Fibroblast of lung (primary cell): ENCODE results near the gene ELMOD1. TPM values are rescaled to one million over a fixed set of nuclear protein-coding genes. Genes with fewer than 3 reads are reported as not detected.

Experiments
- DNase-seq, 2 donors: peaks; one replicate each; pipeline versions ENCODE4 v3.0.0 to v3.0.0-alpha.2; 2010; ENCODE audit warnings: low read depth in 2 of 2
- H2AFZ ChIP-seq: 2 replicates; pipeline ENCODE4 v1.5.1; 2012; ENCODE audit warnings: low read length, control low read depth, inconsistent platforms
- H3K27ac ChIP-seq: 2 replicates; pipeline ENCODE4 v1.5.1; 2011; ENCODE audit warnings: low read length, control low read depth; ENCODE audit not compliant: insufficient read depth
- H3K27me3 ChIP-seq: 2 replicates; pipeline ENCODE4 v1.5.1; 2011; ENCODE audit warnings: mild to moderate bottlenecking, low read length; ENCODE audit not compliant: control insufficient read depth, insufficient read depth
- H3K36me3 ChIP-seq: 2 replicates; pipeline ENCODE4 v1.5.1; 2011; ENCODE audit warnings: low read length; ENCODE audit not compliant: control insufficient read depth, insufficient read depth
- H3K4me1 ChIP-seq: 2 replicates; pipeline ENCODE4 v1.5.1; 2011; ENCODE audit warnings: low read length; ENCODE audit not compliant: control insufficient read depth, insufficient read depth; ENCODE audit errors: extremely low read depth
- H3K4me2 ChIP-seq: 2 replicates; pipeline ENCODE4 v1.5.1; 2011; ENCODE audit warnings: low read length, control low read depth; ENCODE audit not compliant: insufficient read depth; ENCODE audit errors: extremely low read depth
- H3K4me3 ChIP-seq, 4 experiments: fragments of 200-600 bp in 1 of 4; sonication (generic) in 1 of 4; replicated peaks in 1 of 4; 2 replicates each; pipeline ENCODE4 v1.5.1; 2011 to 2016; ENCODE audit warnings: low read length in 4 of 4, low read depth in 3 of 4, mild to moderate bottlenecking in 3 of 4, control low read depth in 2 of 4, inconsistent platforms in 1 of 4, mixed read lengths in 1 of 4; ENCODE audit not compliant: insufficient read depth in 1 of 4; ENCODE audit errors: control extremely low read depth in 1 of 4
- H3K79me2 ChIP-seq: 2 replicates; pipeline ENCODE4 v1.5.1; 2012; ENCODE audit warnings: mild to moderate bottlenecking, low read length, inconsistent platforms; ENCODE audit not compliant: control insufficient read depth, insufficient read depth
- H3K9ac ChIP-seq: 2 replicates; pipeline ENCODE4 v1.5.1; 2011; ENCODE audit warnings: mild to moderate bottlenecking, low read length, control low read depth; ENCODE audit not compliant: insufficient read depth
- H3K9me3 ChIP-seq: 2 replicates; pipeline ENCODE4 v1.5.1; 2012; ENCODE audit warnings: low read depth, low read length; ENCODE audit not compliant: control insufficient read depth, insufficient read depth
- H4K20me1 ChIP-seq: 2 replicates; pipeline ENCODE4 v1.5.1; 2011; ENCODE audit warnings: low read length; ENCODE audit not compliant: control insufficient read depth, insufficient read depth; ENCODE audit errors: extremely low read depth
- EZH2 ChIP-seq: IDR thresholded peaks from 2 replicates; pipeline ENCODE4 v1.5.1; 2012; ENCODE audit warnings: low read length, control low read depth, mild to moderate bottlenecking; ENCODE audit errors: missing control alignments
- polyA plus RNA-seq, 2 donors: library from polyadenylated mRNA; depleted of rRNA in 1 of 2; stranded (reverse) in 1 of 2; unstranded in 1 of 2; fragments of >200 nt; gene quantifications; 2 replicates each; pipeline ENCODE4 v1.2.1, GENCODE V29; 2011 to 2012; ENCODE audit warnings: missing spikeins in 1 of 2
- total RNA-seq: library from RNA; depleted of rRNA; stranded (reverse); fragments of >200 nt; gene quantifications from 2 replicates; pipeline ENCODE4 v1.2.1, GENCODE V29; 2014
- TF ChIP-seq, protein P1 (sequence below), 2 donors: IDR thresholded peaks in 1 of 2; conservative IDR thresholded peaks in 1 of 2; 1 replicate in 1 of 2; 2 replicates in 1 of 2; pipeline ENCODE4 v1.5.1; 2011 to 2012; ENCODE audit warnings: low read length in 2 of 2, control low read depth in 1 of 2, inconsistent platforms in 1 of 2, low read depth in 1 of 2, mild to moderate bottlenecking in 1 of 2

ELMOD1 gene
- total and polyA plus RNA-seq, 2 donors (not counting 1 experiment from before 2014, with no cell fraction given), result 0.17 to 0.91 TPM

DNA sequence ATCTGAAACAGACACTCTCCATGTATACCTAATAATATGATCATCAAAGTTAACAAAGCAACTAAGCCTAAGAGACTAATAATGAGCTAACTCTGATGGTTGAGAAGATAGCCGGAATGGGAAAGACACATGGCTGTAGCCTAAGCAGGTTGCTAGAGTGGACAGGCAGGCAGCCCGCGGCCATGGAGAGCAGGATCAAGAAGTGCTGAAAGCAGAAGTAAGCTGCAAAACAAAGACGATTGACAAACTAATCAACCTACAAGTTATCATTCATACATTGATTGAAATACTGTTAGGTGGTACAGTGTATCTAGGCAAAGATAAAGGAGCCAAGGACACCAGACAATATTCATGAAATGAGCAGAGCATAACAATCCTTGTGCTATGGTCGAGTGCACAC is 91.6 kb downstream of the ELMOD1 start:
- H3K79me2 ChIP-seq, result no peaks in the 10 kb centered on the region
- no peaks in the 10 kb centered on the region for H3K27me3 ChIP-seq
- H3K9me3 ChIP-seq, result no peaks in the 10 kb centered on the region
- H2AFZ ChIP-seq, result no peak overlapping the region
- H3K27ac ChIP-seq, result no peak overlapping the region
- H3K4me1 ChIP-seq, result no peaks in the 10 kb centered on the region
- no peaks in the 10 kb centered on the region for H3K36me3 ChIP-seq
- no peak for DNase-seq
- TF ChIP-seq EZH2, result no peak
- TF ChIP-seq, protein P1, sequence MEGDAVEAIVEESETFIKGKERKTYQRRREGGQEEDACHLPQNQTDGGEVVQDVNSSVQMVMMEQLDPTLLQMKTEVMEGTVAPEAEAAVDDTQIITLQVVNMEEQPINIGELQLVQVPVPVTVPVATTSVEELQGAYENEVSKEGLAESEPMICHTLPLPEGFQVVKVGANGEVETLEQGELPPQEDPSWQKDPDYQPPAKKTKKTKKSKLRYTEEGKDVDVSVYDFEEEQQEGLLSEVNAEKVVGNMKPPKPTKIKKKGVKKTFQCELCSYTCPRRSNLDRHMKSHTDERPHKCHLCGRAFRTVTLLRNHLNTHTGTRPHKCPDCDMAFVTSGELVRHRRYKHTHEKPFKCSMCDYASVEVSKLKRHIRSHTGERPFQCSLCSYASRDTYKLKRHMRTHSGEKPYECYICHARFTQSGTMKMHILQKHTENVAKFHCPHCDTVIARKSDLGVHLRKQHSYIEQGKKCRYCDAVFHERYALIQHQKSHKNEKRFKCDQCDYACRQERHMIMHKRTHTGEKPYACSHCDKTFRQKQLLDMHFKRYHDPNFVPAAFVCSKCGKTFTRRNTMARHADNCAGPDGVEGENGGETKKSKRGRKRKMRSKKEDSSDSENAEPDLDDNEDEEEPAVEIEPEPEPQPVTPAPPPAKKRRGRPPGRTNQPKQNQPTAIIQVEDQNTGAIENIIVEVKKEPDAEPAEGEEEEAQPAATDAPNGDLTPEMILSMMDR (conservative IDR thresholded peaks at IDR 0.05 in 1 of 2, IDR thresholded peaks at IDR 0.05 in 1 of 2; ENCODE audit: low read depth in 1 of 2, low read length in 2 of 2), result no peak
- H4K20me1 ChIP-seq, result no peaks in the 10 kb centered on the region
- H3K9ac ChIP-seq, result no peak overlapping the region
- no peak overlapping the region for H3K4me3 ChIP-seq
- H3K4me2 ChIP-seq, result no peak overlapping the region

DNA sequence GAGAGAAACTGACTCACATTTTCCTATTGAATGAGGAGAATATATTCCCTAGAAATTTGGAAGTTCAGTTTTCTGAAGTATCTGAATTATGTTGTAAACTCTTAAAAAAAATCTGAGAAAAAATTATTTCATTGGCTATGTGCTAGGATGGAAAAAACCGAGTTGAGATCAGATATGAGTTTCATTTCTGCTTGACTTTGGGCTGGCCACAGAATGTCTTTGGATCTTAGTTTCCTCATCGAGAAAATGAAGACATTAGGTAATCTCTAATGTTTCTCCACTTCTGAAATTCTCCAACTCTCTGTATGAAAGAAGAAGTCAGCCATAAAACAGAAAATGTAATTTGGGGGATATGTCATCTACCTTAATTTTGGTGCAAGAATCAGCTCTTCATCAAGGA is 92.1 kb downstream of the ELMOD1 start:
- Histone ChIP-seq H3K9me3 (no peaks in the 10 kb centered on the region), H3K27ac (no peak overlapping the region), H3K36me3 (no peaks in the 10 kb centered on the region), H3K4me1 (no peaks in the 10 kb centered on the region), H3K9ac (no peak overlapping the region), H4K20me1 (no peaks in the 10 kb centered on the region), H3K4me2 (no peak overlapping the region), H3K4me3 (no peak overlapping the region), H3K27me3 (no peaks in the 10 kb centered on the region), H3K79me2 (no peaks in the 10 kb centered on the region), H2AFZ (no peak overlapping the region)
- TF ChIP-seq, protein P1 (conservative IDR thresholded peaks at IDR 0.05 in 1 of 2, IDR thresholded peaks at IDR 0.05 in 1 of 2; ENCODE audit: low read depth in 1 of 2, low read length in 2 of 2), result no peak
- no peak for TF ChIP-seq EZH2
- no peak for DNase-seq

DNA sequence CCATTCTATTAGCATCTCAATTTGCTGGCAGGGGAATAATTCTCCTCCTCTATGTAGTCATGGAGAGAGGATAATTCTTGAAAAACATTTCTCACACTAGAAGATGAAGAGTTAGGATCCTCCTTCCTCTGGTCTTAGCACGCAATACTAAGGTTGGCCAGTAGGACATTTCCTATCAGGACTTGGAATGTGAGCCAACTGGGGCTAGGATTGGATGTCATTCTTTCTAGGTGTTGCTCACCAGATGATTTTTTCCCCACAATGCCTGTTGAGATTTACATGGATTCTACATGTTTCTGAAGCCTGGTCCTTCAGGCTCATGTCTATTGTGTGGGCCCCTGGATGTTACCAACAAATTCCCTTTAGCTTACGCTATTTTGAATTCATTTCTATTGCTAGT is 92.9 kb downstream of the ELMOD1 start:
- Histone ChIP-seq H3K4me1 (no peaks in the 10 kb centered on the region), H3K36me3 (no peaks in the 10 kb centered on the region), H4K20me1 (no peaks in the 10 kb centered on the region), H3K4me2 (no peak overlapping the region), H2AFZ (no peak overlapping the region), H3K9ac (no peak overlapping the region), H3K4me3 (no peak overlapping the region), H3K27ac (no peak overlapping the region), H3K27me3 (no peaks in the 10 kb centered on the region), H3K79me2 (no peaks in the 10 kb centered on the region), H3K9me3 (no peaks in the 10 kb centered on the region)
- no peak for DNase-seq
- TF ChIP-seq EZH2, result no peak
- TF ChIP-seq, protein P1 (conservative IDR thresholded peaks at IDR 0.05 in 1 of 2, IDR thresholded peaks at IDR 0.05 in 1 of 2; ENCODE audit: low read depth in 1 of 2, low read length in 2 of 2), result peak; percentile 40 to 55
